Head of caudate nucleus (tissue), 42 donors: ENCODE results near the gene ADCY9.
"Not testable (repeated sequence)": the region's sequence is repeated elsewhere in the genome, so short reads cannot be mapped to it uniquely, and the experiment has no call there.

Experiments
- DNase-seq, 42 donors: peaks; one replicate each; pipeline versions ENCODE4 v3.0.0 to v3.0.0-alpha.2; 2020 to 2021; ENCODE audit warnings: mixed read lengths in 7 of 42
- intact Hi-C: fragments of 100-400 bp; cut with DNase I; formaldehyde crosslinking; loops from one replicate; pipeline ENCODE4 v1.15.0; 2022

ADCY9 gene

GRCh38 chr16:4116325-4117249 lies at the start of gene ADCY9:
Gene ADCY9, minus strand, starts transcription at chr16:4116442. Its CDS starts 1,000 bp downstream, at chr16:4115442.
- intact Hi-C loops: loop anchor here (5.0 to 10.0 kb wide), 3 partner anchors 62 to 136 kb away; no protein-coding TSS in a partner anchor
- peak in 41 of 42 donors; percentile 19 to 88 (median 78) for DNase-seq

GRCh38 chr16:4160658-4161430 lies 44.6 kb upstream of the ADCY9 start:
- intact Hi-C loops: no loop called here
- no peak for DNase-seq

- no peak for DNase-seq
- intact Hi-C loops: no loop called here
Observed at GRCh38 chr16:4159726-4160125, 43.5 kb upstream of the ADCY9 start.

- intact Hi-C loops: no loop called here
- no peak for DNase-seq
Observed at GRCh38 chr16:4158143-4159093, 42.2 kb upstream of the ADCY9 start.

GRCh38 chr16:4157376-4157825 lies 41.2 kb upstream of the ADCY9 start:
- intact Hi-C loops: no loop called here
- no peak for DNase-seq

- intact Hi-C loops, DNase-seq: not testable (repeated sequence)
Observed at GRCh38 chr16:4156503-4156902, 40.3 kb upstream of the ADCY9 start.

- intact Hi-C loops, DNase-seq: not testable (repeated sequence)
Observed at GRCh38 chr16:4153364-4153763, 37.1 kb upstream of the ADCY9 start.

GRCh38 chr16:4152267-4152666 lies 36.0 kb upstream of the ADCY9 start:
- intact Hi-C loops: no loop called here

GRCh38 chr16:4147236-4147635 lies 31.0 kb upstream of the ADCY9 start:
- DNase-seq: no peak
- intact Hi-C loops: no loop called here

More at GRCh38 chr16:4152267-4152666, 36.0 kb upstream of the ADCY9 start:
- DNase-seq: no peak

GRCh38 chr16:4142268-4142667 lies 26.0 kb upstream of the ADCY9 start:
- intact Hi-C loops: no loop called here
- peak in 7 of 42 donors; percentile 2 to 42 (median 8) for DNase-seq

- no peak for DNase-seq
- intact Hi-C loops: no loop called here
Observed at GRCh38 chr16:4141604-4142003, 25.4 kb upstream of the ADCY9 start.

GRCh38 chr16:4140652-4141051 lies 24.4 kb upstream of the ADCY9 start:
- no peak for DNase-seq
- intact Hi-C loops: no loop called here

GRCh38 chr16:4139968-4140367 lies 23.7 kb upstream of the ADCY9 start:
- no peak for DNase-seq
- intact Hi-C loops: no loop called here

GRCh38 chr16:4138713-4139112 lies 22.5 kb upstream of the ADCY9 start:
- no peak for DNase-seq
- intact Hi-C loops: no loop called here

GRCh38 chr16:4137438-4137837 lies 21.2 kb upstream of the ADCY9 start:
- intact Hi-C loops: no loop called here
- no peak for DNase-seq

GRCh38 chr16:4136229-4136813 lies 20.1 kb upstream of the ADCY9 start:
- DNase-seq: no peak
- intact Hi-C loops: no loop called here

GRCh38 chr16:4135537-4135936 lies 19.3 kb upstream of the ADCY9 start:
- no peak for DNase-seq
- intact Hi-C loops: no loop called here

- intact Hi-C loops: no loop called here
- DNase-seq: no peak
Observed at GRCh38 chr16:4133897-4134372, 17.7 kb upstream of the ADCY9 start.
